ENCODE measurements around the gene TANC1. TPM values are rescaled to one million over a fixed set of nuclear protein-coding genes. Genes with fewer than 3 reads are reported as not detected.

The TANC1 gene
- total and polyA plus RNA-seq, 2 experiments from 2014 or later, result 2.8 to 9.5 TPM

- TF ChIP-seq, protein P1, sequence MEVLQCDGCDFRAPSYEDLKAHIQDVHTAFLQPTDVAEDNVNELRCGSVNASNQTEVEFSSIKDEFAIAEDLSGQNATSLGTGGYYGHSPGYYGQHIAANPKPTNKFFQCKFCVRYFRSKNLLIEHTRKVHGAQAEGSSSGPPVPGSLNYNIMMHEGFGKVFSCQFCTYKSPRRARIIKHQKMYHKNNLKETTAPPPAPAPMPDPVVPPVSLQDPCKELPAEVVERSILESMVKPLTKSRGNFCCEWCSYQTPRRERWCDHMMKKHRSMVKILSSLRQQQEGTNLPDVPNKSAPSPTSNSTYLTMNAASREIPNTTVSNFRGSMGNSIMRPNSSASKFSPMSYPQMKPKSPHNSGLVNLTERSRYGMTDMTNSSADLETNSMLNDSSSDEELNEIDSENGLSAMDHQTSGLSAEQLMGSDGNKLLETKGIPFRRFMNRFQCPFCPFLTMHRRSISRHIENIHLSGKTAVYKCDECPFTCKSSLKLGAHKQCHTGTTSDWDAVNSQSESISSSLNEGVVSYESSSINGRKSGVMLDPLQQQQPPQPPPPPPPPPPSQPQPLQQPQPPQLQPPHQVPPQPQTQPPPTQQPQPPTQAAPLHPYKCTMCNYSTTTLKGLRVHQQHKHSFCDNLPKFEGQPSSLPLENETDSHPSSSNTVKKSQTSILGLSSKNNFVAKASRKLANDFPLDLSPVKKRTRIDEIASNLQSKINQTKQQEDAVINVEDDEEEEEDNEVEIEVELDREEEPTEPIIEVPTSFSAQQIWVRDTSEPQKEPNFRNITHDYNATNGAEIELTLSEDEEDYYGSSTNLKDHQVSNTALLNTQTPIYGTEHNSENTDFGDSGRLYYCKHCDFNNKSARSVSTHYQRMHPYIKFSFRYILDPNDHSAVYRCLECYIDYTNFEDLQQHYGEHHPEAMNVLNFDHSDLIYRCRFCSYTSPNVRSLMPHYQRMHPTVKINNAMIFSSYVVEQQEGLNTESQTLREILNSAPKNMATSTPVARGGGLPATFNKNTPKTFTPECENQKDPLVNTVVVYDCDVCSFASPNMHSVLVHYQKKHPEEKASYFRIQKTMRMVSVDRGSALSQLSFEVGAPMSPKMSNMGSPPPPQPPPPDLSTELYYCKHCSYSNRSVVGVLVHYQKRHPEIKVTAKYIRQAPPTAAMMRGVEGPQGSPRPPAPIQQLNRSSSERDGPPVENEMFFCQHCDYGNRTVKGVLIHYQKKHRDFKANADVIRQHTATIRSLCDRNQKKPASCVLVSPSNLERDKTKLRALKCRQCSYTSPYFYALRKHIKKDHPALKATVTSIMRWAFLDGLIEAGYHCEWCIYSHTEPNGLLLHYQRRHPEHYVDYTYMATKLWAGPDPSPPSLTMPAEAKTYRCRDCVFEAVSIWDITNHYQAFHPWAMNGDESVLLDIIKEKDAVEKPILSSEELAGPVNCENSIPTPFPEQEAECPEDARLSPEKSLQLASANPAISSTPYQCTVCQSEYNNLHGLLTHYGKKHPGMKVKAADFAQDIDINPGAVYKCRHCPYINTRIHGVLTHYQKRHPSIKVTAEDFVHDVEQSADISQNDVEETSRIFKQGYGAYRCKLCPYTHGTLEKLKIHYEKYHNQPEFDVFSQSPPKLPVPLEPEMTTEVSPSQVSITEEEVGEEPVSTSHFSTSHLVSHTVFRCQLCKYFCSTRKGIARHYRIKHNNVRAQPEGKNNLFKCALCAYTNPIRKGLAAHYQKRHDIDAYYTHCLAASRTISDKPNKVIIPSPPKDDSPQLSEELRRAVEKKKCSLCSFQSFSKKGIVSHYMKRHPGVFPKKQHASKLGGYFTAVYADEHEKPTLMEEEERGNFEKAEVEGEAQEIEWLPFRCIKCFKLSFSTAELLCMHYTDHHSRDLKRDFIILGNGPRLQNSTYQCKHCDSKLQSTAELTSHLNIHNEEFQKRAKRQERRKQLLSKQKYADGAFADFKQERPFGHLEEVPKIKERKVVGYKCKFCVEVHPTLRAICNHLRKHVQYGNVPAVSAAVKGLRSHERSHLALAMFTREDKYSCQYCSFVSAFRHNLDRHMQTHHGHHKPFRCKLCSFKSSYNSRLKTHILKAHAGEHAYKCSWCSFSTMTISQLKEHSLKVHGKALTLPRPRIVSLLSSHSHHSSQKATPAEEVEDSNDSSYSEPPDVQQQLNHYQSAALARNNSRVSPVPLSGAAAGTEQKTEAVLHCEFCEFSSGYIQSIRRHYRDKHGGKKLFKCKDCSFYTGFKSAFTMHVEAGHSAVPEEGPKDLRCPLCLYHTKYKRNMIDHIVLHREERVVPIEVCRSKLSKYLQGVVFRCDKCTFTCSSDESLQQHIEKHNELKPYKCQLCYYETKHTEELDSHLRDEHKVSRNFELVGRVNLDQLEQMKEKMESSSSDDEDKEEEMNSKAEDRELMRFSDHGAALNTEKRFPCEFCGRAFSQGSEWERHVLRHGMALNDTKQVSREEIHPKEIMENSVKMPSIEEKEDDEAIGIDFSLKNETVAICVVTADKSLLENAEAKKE (CRISPR knock-in tag; IDR thresholded peaks at IDR 0.05), result no peak
- no peak for TF ChIP-seq ETS1 (IDR thresholded peaks at IDR 0.05)
- no peak for TF ChIP-seq JUNB (IDR thresholded peaks at IDR 0.05; ENCODE audit: unreplicated experiment)
- TF ChIP-seq EZH2 (IDR thresholded peaks at IDR 0.05; ENCODE audit: low read depth, unreplicated experiment), result no peak
- TF ChIP-seq STAT1 (IDR thresholded peaks at IDR 0.05; ENCODE audit: unreplicated experiment), result no peak
- TF ChIP-seq POLR2AphosphoS5 (IDR thresholded peaks at IDR 0.05; ENCODE audit: low read depth), result no peak
Observed at GRCh38 chr2:158958365-158958764, 10.1 kb upstream of the TANC1 start (continued).

GRCh38 chr2:158960193-158960592, 8.2 kb upstream of the TANC1 start:
- no peaks in the 10 kb centered on the region for H3K4me1 ChIP-seq (ENCODE audit: insufficient read depth)
- H3K27me3 ChIP-seq (ENCODE audit: insufficient read depth), result no peaks in the 10 kb centered on the region; the same call in 1 of the 2 replicates
- H3K27ac ChIP-seq (ENCODE audit: low read depth), result no peak overlapping the region
- Mint-ChIP-seq H3K4me3 (no peak overlapping the region), H3K27ac (no peak overlapping the region), H3K4me1 (no peaks in the 10 kb centered on the region), H3K9me3 (no peaks in the 10 kb centered on the region), H3K27me3 (ENCODE audit: insufficient read depth, low read depth, poor library complexity) (peaks cover 3% of the 10 kb centered on the region), H3K36me3 (ENCODE audit: low read depth) (no peaks in the 10 kb centered on the region)
- no peaks in the 10 kb centered on the region for H3F3A ChIP-seq (replicated peaks; ENCODE audit: low read depth)
- H3K36me3 ChIP-seq (ENCODE audit: insufficient read depth), result no peaks in the 10 kb centered on the region
- no peaks in the 10 kb centered on the region for H3K9me2 ChIP-seq (ENCODE audit: insufficient read depth)
- H3K4me3 ChIP-seq, result no peak overlapping the region
- no peak overlapping the region for H2AFZ ChIP-seq
- DNase-seq (ENCODE audit: low spot score), result no peak
- no peak for ATAC-seq
- no peaks in the 10 kb centered on the region for H4K20me1 ChIP-seq (replicated peaks; ENCODE audit: insufficient read depth)
- H3K79me2 ChIP-seq (replicated peaks; ENCODE audit: insufficient read depth), result no peaks in the 10 kb centered on the region
- no peak overlapping the region for H3K4me2 ChIP-seq
- no peak for TF ChIP-seq CTCF (conservative IDR thresholded peaks at IDR 0.05; ENCODE audit: low read depth in 2 of 2)
- no peak for TF ChIP-seq JUNB (IDR thresholded peaks at IDR 0.05; ENCODE audit: unreplicated experiment)
- TF ChIP-seq, protein P1 (CRISPR knock-in tag; IDR thresholded peaks at IDR 0.05), result no peak
